NOMO-1 treated with dmso at 0.1 percent for 144 hours (cell line): ENCODE measurements around the gene RELL1.
"Not testable (repeated sequence)": the region's sequence is repeated elsewhere in the genome, so short reads cannot be mapped to it uniquely, and the experiment has no call there.

Experiments
- DNase-seq: peaks from one replicate; lab custom pipeline; 2025; ENCODE audit not compliant: unreplicated experiment; lab: John Stamatoyannopoulos, UW

RELL1 gene

GRCh38 chr4:37693450-37694190 is 7.4 kb upstream of the RELL1 start:
- DNase-seq = no peak

- no peak for DNase-seq
Observed at GRCh38 chr4:37693030-37693429, 6.9 kb upstream of the RELL1 start.

- no peak for DNase-seq
Observed at GRCh38 chr4:37690976-37691375, 4.8 kb upstream of the RELL1 start.

- DNase-seq = no peak
Observed at GRCh38 chr4:37689353-37690095, 3.3 kb upstream of the RELL1 start.

GRCh38 chr4:37687681-37688080 is 1.5 kb upstream of the RELL1 start:
- no peak for DNase-seq

- no peak for DNase-seq
Observed at GRCh38 chr4:37687194-37687562, 1.0 kb upstream of the RELL1 start.

- DNase-seq = no peak
Observed at GRCh38 chr4:37685823-37686372, 278 bp downstream of the RELL1 start.

- DNase-seq = no peak
Observed at GRCh38 chr4:37685161-37685822, 884 bp downstream of the RELL1 start.

- DNase-seq = no peak
Observed at GRCh38 chr4:37684154-37684553, 2.0 kb downstream of the RELL1 start.

GRCh38 chr4:37682701-37683401 is 3.3 kb downstream of the RELL1 start:
- no peak for DNase-seq

- DNase-seq = no peak
Observed at GRCh38 chr4:37680089-37680488, 6.1 kb downstream of the RELL1 start.

- DNase-seq = no peak
Observed at GRCh38 chr4:37679301-37679700, 6.9 kb downstream of the RELL1 start.

GRCh38 chr4:37678624-37679023 is 7.6 kb downstream of the RELL1 start:
- DNase-seq = no peak

GRCh38 chr4:37675587-37676290 is 10.4 kb downstream of the RELL1 start:
- DNase-seq = no peak

GRCh38 chr4:37674439-37674838 is 11.7 kb downstream of the RELL1 start:
- DNase-seq = no peak

GRCh38 chr4:37673538-37674192 is 12.5 kb downstream of the RELL1 start:
- no peak for DNase-seq

- no peak for DNase-seq
Observed at GRCh38 chr4:37671072-37671471, 15.1 kb downstream of the RELL1 start.

- no peak for DNase-seq
Observed at GRCh38 chr4:37670249-37670648, 15.9 kb downstream of the RELL1 start.

- DNase-seq = not testable (repeated sequence)
Observed at GRCh38 chr4:37669124-37669523, 17.1 kb downstream of the RELL1 start.
